MCF 10A (cell line): ENCODE data around the gene EEF1AKMT3. TPM values are rescaled to one million over a fixed set of nuclear protein-coding genes. Genes with fewer than 3 reads are reported as not detected.

ENCODE experiments used
- BruUV-seq: library from RNA; stranded (reverse); fragments of 400-500 nt; replicated peaks from 2 replicates; lab custom pipeline; 2021; lab: Mats Ljungman, UMichigan
- CTCF ChIA-PET: fragments of 300-600 bp; sonication (Branson Sonifier 250); formaldehyde crosslinking; extraction: SDS; loops from one replicate; lab custom pipeline; 2021; ENCODE audit warnings: antibody characterized with exemption, inconsistent platforms; lab: Yijun Ruan, JAX
- POLR2A ChIA-PET: fragments of 300-600, 350-650 bp; sonication (Branson Sonifier 250); formaldehyde crosslinking; extraction: SDS; loops from one replicate; lab custom pipeline; 2020; ENCODE audit warnings: antibody characterized with exemption, inconsistent platforms; lab: Yijun Ruan, JAX
- DNase-seq: peaks from one replicate; pipeline ENCODE4 v3.0.0-alpha.2; 2018; ENCODE audit not compliant: unreplicated experiment
- H3K27ac Mint-ChIP-seq: one replicate; pipeline ENCODE4 v1.8.0; 2022; ENCODE audit warnings: mild to moderate bottlenecking, low read depth, mixed read lengths; ENCODE audit not compliant: unreplicated experiment
- H3K27me3 Mint-ChIP-seq: one replicate; pipeline ENCODE4 v1.8.0; 2022; ENCODE audit warnings: mixed read lengths; ENCODE audit not compliant: insufficient read depth, unreplicated experiment
- H3K36me3 Mint-ChIP-seq: one replicate; pipeline ENCODE4 v1.8.0; 2022; ENCODE audit warnings: mild to moderate bottlenecking, moderate library complexity, mixed read lengths; ENCODE audit not compliant: insufficient read depth, unreplicated experiment
- H3K4me1 Mint-ChIP-seq: one replicate; pipeline ENCODE4 v1.8.0; 2022; ENCODE audit warnings: mixed read lengths; ENCODE audit not compliant: insufficient read depth, unreplicated experiment
- H3K4me3 Mint-ChIP-seq: one replicate; pipeline ENCODE4 v1.8.0; 2022; ENCODE audit warnings: mild to moderate bottlenecking, moderate library complexity, mixed read lengths; ENCODE audit not compliant: unreplicated experiment
- H3K9me3 Mint-ChIP-seq: one replicate; pipeline ENCODE4 v1.8.0; 2022; ENCODE audit warnings: mixed read lengths; ENCODE audit not compliant: unreplicated experiment
- CTCF ChIP-seq: fragments of 200-600 bp; IDR thresholded peaks from one replicate; pipeline ENCODE4 v1.8.0; 2022; ENCODE audit warnings: antibody characterized with exemption, mild to moderate bottlenecking; ENCODE audit not compliant: unreplicated experiment
- intact Hi-C: fragments of 100-400 bp; cut with micrococcal nuclease; formaldehyde crosslinking; loops from 2 replicates; pipeline ENCODE4 v1.14.1; 2022
- total RNA-seq: library from RNA; stranded (reverse); gene quantifications from 2 replicates; pipeline ENCODE4 v1.2.3, GENCODE V29; 2022

The EEF1AKMT3 gene
- total RNA-seq, 1 experiment from 2014 or later = 8.1 TPM

DNA sequence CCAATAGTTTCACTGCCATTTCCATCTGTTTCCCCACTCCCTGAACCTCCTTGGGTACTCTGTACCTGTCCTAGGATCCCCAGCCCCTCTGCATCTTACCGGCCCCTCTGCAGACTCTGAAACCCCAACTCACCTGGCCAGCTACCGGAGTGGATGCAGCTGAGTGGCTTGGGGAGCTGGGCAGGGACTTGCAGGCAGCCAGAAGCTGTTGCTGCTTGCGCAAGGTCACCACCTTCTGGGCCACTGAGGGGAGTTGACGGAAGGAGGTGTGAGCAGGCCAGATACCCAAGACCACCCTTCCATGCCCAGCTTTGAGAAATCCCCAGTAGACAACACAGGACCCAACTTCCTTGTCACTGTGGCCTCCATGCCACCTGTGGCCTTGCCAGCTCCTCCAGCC lies 40.1 kb upstream of the EEF1AKMT3 start:
- no peak for TF ChIP-seq CTCF
- no peak overlapping the region for H3K4me3 Mint-ChIP-seq
- peaks cover 35% of the 10 kb centered on the region for H3K27me3 Mint-ChIP-seq
- ChIA-PET POLR2A (interaction anchor here (1.2 to 1.6 kb wide), 2 partner anchors 13 to 38 kb away, joined by 5 to 6 read pairs; partner anchors contain the start of genes OS9 and TSPAN31), CTCF (interaction anchor here (0.7 to 1.0 kb wide), 2 partner anchors 149 to 179 kb away, joined by 3 read pairs; no protein-coding TSS in a partner anchor)
- no peak overlapping the region for H3K27ac Mint-ChIP-seq
- H3K9me3 Mint-ChIP-seq = no peaks in the 10 kb centered on the region
- peaks cover 11% of the 10 kb centered on the region for H3K4me1 Mint-ChIP-seq
- DNase-seq = no peak
- no TSS peak for BruUV-seq
- no peaks in the 10 kb centered on the region for H3K36me3 Mint-ChIP-seq
- intact Hi-C loops = no loop called here

DNA sequence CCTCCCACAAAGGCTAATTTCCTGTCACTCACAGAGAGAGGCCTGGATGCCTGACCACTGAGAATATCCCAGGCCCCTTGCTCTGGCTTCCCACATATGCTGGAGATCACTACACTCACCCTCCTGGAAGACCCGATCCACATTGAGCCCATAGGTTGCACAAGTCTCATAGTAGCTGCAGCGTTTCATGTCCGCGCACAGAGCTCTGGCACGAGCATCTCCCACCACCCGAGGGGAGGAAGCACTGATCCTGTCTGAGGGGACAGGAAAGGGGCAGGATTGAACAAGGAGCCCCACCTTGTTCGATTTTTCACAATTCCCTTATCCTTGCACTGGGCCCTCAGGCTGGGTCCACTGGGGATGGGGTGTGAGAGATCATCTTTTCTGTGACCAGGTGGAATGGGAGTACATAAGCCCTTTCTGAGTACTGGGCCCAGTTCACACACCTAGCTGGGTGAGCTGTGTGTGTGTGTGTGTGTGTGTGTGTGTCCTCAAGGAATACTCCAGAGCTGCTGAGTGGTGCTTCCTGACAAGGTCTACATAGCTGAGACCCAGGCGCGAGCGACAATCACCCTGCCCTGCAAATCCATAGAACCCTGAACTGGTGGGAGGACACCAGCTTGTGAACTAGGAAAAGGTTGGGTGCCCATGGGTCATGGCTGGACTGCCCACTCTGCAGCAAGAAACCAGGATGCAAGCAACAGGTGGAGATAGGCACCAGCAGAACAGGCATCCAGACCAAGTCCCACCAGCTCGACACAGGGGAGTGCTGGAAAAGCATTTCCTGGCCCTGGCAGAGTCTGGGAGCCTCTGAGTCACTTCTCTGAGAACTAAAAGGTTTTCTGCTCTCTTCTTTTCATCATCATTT lies 39.5 kb upstream of the EEF1AKMT3 start:
- no TSS peak for BruUV-seq
- ChIA-PET POLR2A (interaction anchor here (0.6 to 3.2 kb wide), 4 partner anchors 10 to 204 kb away, joined by 3 to 9 read pairs (median 4); partner anchors contain the start of gene TSPAN31), CTCF (interaction anchor here (0.5 to 1.0 kb wide), 4 partner anchors 12 to 179 kb away, joined by 3 read pairs; no protein-coding TSS in a partner anchor)
- intact Hi-C loops = no loop called here
- Mint-ChIP-seq H3K4me1 (peaks cover 11% of the 10 kb centered on the region), H3K27me3 (peaks cover 38% of the 10 kb centered on the region), H3K9me3 (no peaks in the 10 kb centered on the region), H3K27ac (no peak overlapping the region), H3K4me3 (no peak overlapping the region), H3K36me3 (no peaks in the 10 kb centered on the region)
- DNase-seq = no peak
- no peak for TF ChIP-seq CTCF

- Mint-ChIP-seq H3K36me3 (no peaks in the 10 kb centered on the region), H3K27me3 (peaks cover 42% of the 10 kb centered on the region), H3K9me3 (no peaks in the 10 kb centered on the region), H3K4me3 (no peak overlapping the region), H3K27ac (no peak overlapping the region), H3K4me1 (peaks cover 11% of the 10 kb centered on the region)
- no peak for DNase-seq
- BruUV-seq = no TSS peak
- no peak for TF ChIP-seq CTCF
- intact Hi-C loops = no loop called here
- ChIA-PET CTCF (interaction anchor here (0.5 to 1.1 kb wide), 2 partner anchors 17 to 25 kb away, joined by 3 read pairs; no protein-coding TSS in a partner anchor), POLR2A (interaction anchor here (1.4 to 4.5 kb wide), 3 partner anchors 7 to 40 kb away, joined by 5 to 17 read pairs (median 9); partner anchors contain the start of genes OS9 and TSPAN31)
These were observed 38.5 kb upstream of the EEF1AKMT3 start for GRCh38 chr12:57733928-57734327.

GRCh38 chr12:57734591-57734990 lies 37.8 kb upstream of the EEF1AKMT3 start:
- Mint-ChIP-seq H3K36me3 (no peaks in the 10 kb centered on the region), H3K27me3 (peaks cover 49% of the 10 kb centered on the region), H3K4me3 (no peak overlapping the region), H3K4me1 (peaks cover 11% of the 10 kb centered on the region), H3K9me3 (no peaks in the 10 kb centered on the region), H3K27ac (no peak overlapping the region)
- DNase-seq = no peak
- intact Hi-C loops = no loop called here
- POLR2A ChIA-PET = interaction anchor here (0.7 to 4.5 kb wide), 5 partner anchors 8 to 40 kb away, joined by 3 to 17 read pairs (median 5); partner anchors contain the start of genes OS9 and TSPAN31
- no peak for TF ChIP-seq CTCF
- CTCF ChIA-PET = interaction anchor here (0.6 to 4.2 kb wide), 8 partner anchors 9 to 469 kb away, joined by 3 to 43 read pairs (median 4); no protein-coding TSS in a partner anchor
- BruUV-seq = no TSS peak
